ENCODE results near the gene WNT8B. TPM values are rescaled to one million over a fixed set of nuclear protein-coding genes. Genes with fewer than 3 reads are reported as not detected.

The WNT8B gene
- total RNA-seq, 4 donors from 2014 or later = not detected

GRCh38 chr10:100506596-100507356, 44.0 kb downstream of the WNT8B start:
- TF ChIP-seq POLR2A (IDR thresholded peaks at IDR 0.05) (no peak), EP300 (IDR thresholded peaks at IDR 0.05) (no peak), CTCF (IDR thresholded peaks at IDR 0.05) (no peak), POLR2AphosphoS5 (IDR thresholded peaks at IDR 0.05) (no peak)
- ATAC-seq = no peak
- H3K27me3 ChIP-seq = no peaks in the 10 kb centered on the region
- H3K9me3 ChIP-seq = no peaks in the 10 kb centered on the region
- WGBS, 2 donors (ENCODE audit: low coverage in 1 of 2) = 80 to 87% methylated on average over 1 to 3 of the region's 5 CpGs
- peaks cover 0 to 97% of the 10 kb centered on the region in 2 donors for H3K36me3 ChIP-seq
- H3K27ac ChIP-seq = no peak overlapping the region
- H3K4me3 ChIP-seq = no peak overlapping the region
- H3K4me1 ChIP-seq = no peaks in the 10 kb centered on the region

- 87 to 91% methylated on average over 4 to 5 of the region's 5 CpGs for WGBS, 2 donors (ENCODE audit: low coverage in 1 of 2)
These were observed 44.5 kb downstream of the WNT8B start for GRCh38 chr10:100507357-100507732.

GRCh38 chr10:100508266-100508665, 45.5 kb downstream of the WNT8B start:
- WGBS, 2 donors (ENCODE audit: low coverage in 1 of 2) = 60 to 82% methylated on average over 1 of the region's 1 CpG
- no peak for ATAC-seq
- H3K36me3 ChIP-seq = peaks cover 0 to 97% of the 10 kb centered on the region in 2 donors
- H3K4me1 ChIP-seq = no peaks in the 10 kb centered on the region
- no peaks in the 10 kb centered on the region for H3K9me3 ChIP-seq
- no peaks in the 10 kb centered on the region for H3K27me3 ChIP-seq
- H3K27ac ChIP-seq = no peak overlapping the region
- no peak overlapping the region for H3K4me3 ChIP-seq
- TF ChIP-seq EP300 (IDR thresholded peaks at IDR 0.05) (no peak), CTCF (IDR thresholded peaks at IDR 0.05) (no peak), POLR2A (IDR thresholded peaks at IDR 0.05) (no peak), POLR2AphosphoS5 (IDR thresholded peaks at IDR 0.05) (no peak)

More at GRCh38 chr10:100507357-100507732, 44.5 kb downstream of the WNT8B start:
- no peaks in the 10 kb centered on the region for H3K4me1 ChIP-seq
- H3K27me3 ChIP-seq = no peaks in the 10 kb centered on the region
- TF ChIP-seq POLR2AphosphoS5 (IDR thresholded peaks at IDR 0.05) (no peak), POLR2A (IDR thresholded peaks at IDR 0.05) (no peak), EP300 (IDR thresholded peaks at IDR 0.05) (no peak), CTCF (IDR thresholded peaks at IDR 0.05) (no peak)
- H3K27ac ChIP-seq = no peak overlapping the region
- H3K9me3 ChIP-seq = no peaks in the 10 kb centered on the region
- peaks cover 0 to 97% of the 10 kb centered on the region in 2 donors for H3K36me3 ChIP-seq
- ATAC-seq = no peak
- H3K4me3 ChIP-seq = no peak overlapping the region

GRCh38 chr10:100508691-100509150, 45.9 kb downstream of the WNT8B start:
- Histone ChIP-seq H3K9me3 (no peaks in the 10 kb centered on the region), H3K4me1 (no peaks in the 10 kb centered on the region), H3K36me3 (peaks cover 0 to 97% of the 10 kb centered on the region in 2 donors), H3K4me3 (no peak overlapping the region), H3K27me3 (no peaks in the 10 kb centered on the region), H3K27ac (no peak overlapping the region)
- no peak for TF ChIP-seq EP300 (IDR thresholded peaks at IDR 0.05)
- no peak for TF ChIP-seq POLR2AphosphoS5 (IDR thresholded peaks at IDR 0.05)
- no peak for TF ChIP-seq CTCF (IDR thresholded peaks at IDR 0.05)
- TF ChIP-seq POLR2A (IDR thresholded peaks at IDR 0.05) = no peak
- WGBS, 2 donors (ENCODE audit: low coverage in 1 of 2) = 43 to 47% methylated on average over 1 to 3 of the region's 3 CpGs
- ATAC-seq = no peak

Data from gastroesophageal sphincter (tissue), 4 donors.